OCI-LY7 (cell line): ENCODE results near the gene GARRE1. TPM values are rescaled to one million over a fixed set of nuclear protein-coding genes. Genes with fewer than 3 reads are reported as not detected.
"Not testable (repeated sequence)": the region's sequence is repeated elsewhere in the genome, so short reads cannot be mapped to it uniquely, and the experiment has no call there.

Source experiments
- BruUV-seq: library from RNA; stranded (reverse); fragments of 400-500 nt; replicated peaks from 2 replicates; lab custom pipeline; 2021; lab: Mats Ljungman, UMichigan
- CTCF ChIA-PET: fragments of 300-600 bp; sonication (Branson Sonifier 250); formaldehyde crosslinking; loops from one replicate; lab custom pipeline; 2022; ENCODE audit warnings: antibody characterized with exemption; ENCODE audit not compliant: unreplicated experiment; lab: Charles Lee
- POLR2A ChIA-PET: fragments of 300-600 bp; sonication (Branson Sonifier 250); formaldehyde crosslinking; loops from one replicate; lab custom pipeline; 2022; ENCODE audit warnings: antibody characterized with exemption; lab: Charles Lee
- DNase-seq: peaks from one replicate; pipeline ENCODE4 v3.0.0-alpha.2; 2015; ENCODE audit warnings: low spot score
- H2AFZ ChIP-seq: fragments of 200-600 bp; sonication (generic), shearing (Covaris generic); 2 replicates; pipeline ENCODE4 v1.6.1; 2014; ENCODE audit warnings: mild to moderate bottlenecking, antibody characterized with exemption, low read length, moderate library complexity
- H3K27ac ChIP-seq: fragments of 200-600 bp; sonication (generic); 2 replicates; pipeline ENCODE4 v1.5.1; 2014; ENCODE audit warnings: mixed run types, low read depth, mild to moderate bottlenecking, moderate library complexity, low read length, inconsistent platforms; ENCODE audit not compliant: poor library complexity, severe bottlenecking
- H3K36me3 ChIP-seq: fragments of 200-600 bp; sonication (generic); 2 replicates; pipeline ENCODE4 v1.6.1; 2014; ENCODE audit warnings: mild to moderate bottlenecking, antibody characterized with exemption, low read length, moderate library complexity, mixed read lengths; ENCODE audit not compliant: insufficient read depth
- H3K4me1 ChIP-seq: fragments of 200-600 bp; sonication (generic); 2 replicates; pipeline ENCODE4 v1.5.1; 2014; ENCODE audit warnings: mild to moderate bottlenecking, low read length; ENCODE audit not compliant: insufficient read depth, poor library complexity, severe bottlenecking
- H3K4me2 ChIP-seq: fragments of 200-600 bp; sonication (generic); 2 replicates; pipeline ENCODE4 v1.6.1; 2014; ENCODE audit warnings: mild to moderate bottlenecking, low read length
- H3K4me3 ChIP-seq: fragments of 200-600 bp; sonication (generic); 2 replicates; pipeline ENCODE4 v1.5.1; 2014; ENCODE audit warnings: mild to moderate bottlenecking, low read depth, low read length; ENCODE audit not compliant: poor library complexity, severe bottlenecking
- H3K79me2 ChIP-seq: fragments of 200-600 bp; sonication (generic); 2 replicates; pipeline ENCODE4 v1.6.1; 2016; ENCODE audit warnings: low read depth, mild to moderate bottlenecking, low read length, moderate library complexity, mixed read lengths; ENCODE audit not compliant: insufficient read depth
- H3K9me2 ChIP-seq: fragments of 200-600 bp; sonication (generic); 2 replicates; pipeline ENCODE4 v1.6.1; 2016; ENCODE audit warnings: mild to moderate bottlenecking, low read length, mixed read lengths; ENCODE audit not compliant: insufficient read depth
- H3K9me3 ChIP-seq: fragments of 200-600 bp; sonication (generic); 2 replicates; pipeline ENCODE4 v1.6.1; 2014; ENCODE audit warnings: mild to moderate bottlenecking, mixed run types, low read length, mixed read lengths
- H4K20me1 ChIP-seq: fragments of 200-600 bp; sonication (generic); 2 replicates; pipeline ENCODE4 v1.6.1; 2014; ENCODE audit warnings: mild to moderate bottlenecking, antibody characterized with exemption, low read length, moderate library complexity, mixed read lengths; ENCODE audit not compliant: insufficient read depth
- EZH2phosphoT487 ChIP-seq: fragments of 200-600 bp; sonication (generic); IDR thresholded peaks from 2 replicates; pipeline ENCODE4 v1.6.1; 2018; ENCODE audit warnings: low read depth, borderline replicate concordance, mild to moderate bottlenecking, mixed run types, antibody characterized with exemption, low read length, moderate library complexity, mixed read lengths
- intact Hi-C: fragments of 100-400 bp; cut with micrococcal nuclease; formaldehyde crosslinking; loops from one replicate; pipeline ENCODE4 v1.10.0; 2022; ENCODE audit not compliant: unreplicated experiment
- total RNA-seq, 2 experiments: library from RNA; depleted of rRNA in 1 of 2; stranded (reverse); fragments of >200 nt in 1 of 2; shearing (Covaris generic) in 1 of 2; gene quantifications; 2 replicates each; pipeline ENCODE4 v1.2.3, GENCODE V29; 2014 to 2022
- TF ChIP-seq, protein P1 (sequence below): fragments of 200-600 bp; sonication (generic); conservative IDR thresholded peaks from 2 replicates; pipeline ENCODE4 v1.5.1; 2014; ENCODE audit warnings: mild to moderate bottlenecking, antibody characterized with exemption, low read length, moderate library complexity, mixed read lengths

Gene GARRE1
- total RNA-seq, 2 experiments from 2014 or later: 15.4 to 18.8 TPM

DNA sequence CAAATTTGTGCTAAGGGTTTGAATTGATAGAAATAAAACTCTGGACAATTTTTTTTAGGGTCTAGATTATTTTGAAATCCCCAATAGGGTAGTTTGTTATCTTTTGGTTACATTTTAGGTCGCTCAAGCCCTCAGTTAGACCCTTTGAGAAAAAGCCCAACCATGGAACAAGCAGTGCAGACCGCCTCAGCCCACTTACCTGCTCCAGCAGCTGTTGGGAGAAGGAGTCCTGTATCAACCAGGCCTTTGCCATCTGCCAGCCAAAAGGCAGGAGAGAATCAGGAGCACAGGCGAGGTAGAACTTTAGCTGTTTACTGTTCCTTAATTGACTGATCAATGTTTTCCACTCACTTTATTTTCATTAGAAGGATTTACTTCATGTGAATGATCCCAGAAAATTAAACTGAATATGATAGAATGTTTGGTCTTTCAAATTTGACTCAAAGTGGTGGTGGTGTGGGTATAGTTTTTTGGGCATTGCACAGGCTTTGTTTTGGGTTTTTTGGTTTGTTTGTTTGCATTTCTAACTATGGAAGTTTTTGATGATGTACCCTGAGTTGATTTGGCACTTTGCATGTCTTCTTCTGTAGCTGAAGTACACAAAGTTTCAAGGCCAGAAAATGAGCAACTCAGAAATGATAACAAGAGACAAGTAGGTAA lies 39.2 kb upstream of the GARRE1 start:
- POLR2A ChIA-PET: interaction anchor here (1.0 kb wide), 1 partner anchor 14 kb away, joined by 3 read pairs; no protein-coding TSS in a partner anchor
- H3K4me1 ChIP-seq: no peaks in the 10 kb centered on the region
- H3K27ac ChIP-seq: no peak overlapping the region
- BruUV-seq: TSS peak; percentile 15
- no peak for DNase-seq
- H3K9me3 ChIP-seq: no peaks in the 10 kb centered on the region
- CTCF ChIA-PET: no interaction called here
- H3K4me2 ChIP-seq: no peak overlapping the region
- peaks cover 88% of the 10 kb centered on the region for H3K36me3 ChIP-seq
- TF ChIP-seq EZH2phosphoT487: no peak
- TF ChIP-seq, protein P1, sequence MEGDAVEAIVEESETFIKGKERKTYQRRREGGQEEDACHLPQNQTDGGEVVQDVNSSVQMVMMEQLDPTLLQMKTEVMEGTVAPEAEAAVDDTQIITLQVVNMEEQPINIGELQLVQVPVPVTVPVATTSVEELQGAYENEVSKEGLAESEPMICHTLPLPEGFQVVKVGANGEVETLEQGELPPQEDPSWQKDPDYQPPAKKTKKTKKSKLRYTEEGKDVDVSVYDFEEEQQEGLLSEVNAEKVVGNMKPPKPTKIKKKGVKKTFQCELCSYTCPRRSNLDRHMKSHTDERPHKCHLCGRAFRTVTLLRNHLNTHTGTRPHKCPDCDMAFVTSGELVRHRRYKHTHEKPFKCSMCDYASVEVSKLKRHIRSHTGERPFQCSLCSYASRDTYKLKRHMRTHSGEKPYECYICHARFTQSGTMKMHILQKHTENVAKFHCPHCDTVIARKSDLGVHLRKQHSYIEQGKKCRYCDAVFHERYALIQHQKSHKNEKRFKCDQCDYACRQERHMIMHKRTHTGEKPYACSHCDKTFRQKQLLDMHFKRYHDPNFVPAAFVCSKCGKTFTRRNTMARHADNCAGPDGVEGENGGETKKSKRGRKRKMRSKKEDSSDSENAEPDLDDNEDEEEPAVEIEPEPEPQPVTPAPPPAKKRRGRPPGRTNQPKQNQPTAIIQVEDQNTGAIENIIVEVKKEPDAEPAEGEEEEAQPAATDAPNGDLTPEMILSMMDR: no peak
- H3K79me2 ChIP-seq: peaks cover 4% of the 10 kb centered on the region; the same call in 1 of the 2 replicates
- no peaks in the 10 kb centered on the region for H3K9me2 ChIP-seq
- H4K20me1 ChIP-seq: no peaks in the 10 kb centered on the region
- H2AFZ ChIP-seq: no peak overlapping the region
- intact Hi-C loops: no loop called here
- H3K4me3 ChIP-seq: no peak overlapping the region

DNA sequence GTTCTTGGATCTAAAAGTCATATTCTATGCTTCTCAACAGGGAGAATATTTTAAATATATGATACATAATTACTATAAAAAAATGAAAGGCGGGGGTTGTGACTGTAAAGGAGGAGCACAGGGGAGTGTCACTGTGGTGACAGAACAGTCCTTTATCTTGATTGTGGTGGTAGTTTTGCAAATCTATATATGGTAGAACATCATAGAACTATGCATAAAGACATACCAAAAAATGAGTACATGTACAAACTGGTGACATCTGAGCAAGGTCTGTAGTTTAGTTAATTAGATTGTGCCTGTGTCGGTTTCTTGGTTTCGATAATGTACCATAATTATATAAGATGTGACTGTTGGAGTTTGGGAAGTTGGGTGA lies 38.7 kb upstream of the GARRE1 start:
- TF ChIP-seq EZH2phosphoT487: no peak
- TF ChIP-seq, protein P1: no peak
- no peak for DNase-seq
- H4K20me1 ChIP-seq: no peaks in the 10 kb centered on the region
- no peak overlapping the region for H3K27ac ChIP-seq
- H3K9me3 ChIP-seq: no peaks in the 10 kb centered on the region
- CTCF ChIA-PET: no interaction called here
- peaks cover 88% of the 10 kb centered on the region for H3K36me3 ChIP-seq
- H3K4me3 ChIP-seq: no peak overlapping the region
- no peaks in the 10 kb centered on the region for H3K4me1 ChIP-seq
- H3K79me2 ChIP-seq: peaks cover 4% of the 10 kb centered on the region; the same call in 1 of the 2 replicates
- intact Hi-C loops: no loop called here
- H3K9me2 ChIP-seq: no peaks in the 10 kb centered on the region
- H2AFZ ChIP-seq: no peak overlapping the region
- BruUV-seq: no TSS peak
- no peak overlapping the region for H3K4me2 ChIP-seq
- POLR2A ChIA-PET: interaction anchor here (1.0 kb wide), 1 partner anchor 14 kb away, joined by 3 read pairs; no protein-coding TSS in a partner anchor

DNA sequence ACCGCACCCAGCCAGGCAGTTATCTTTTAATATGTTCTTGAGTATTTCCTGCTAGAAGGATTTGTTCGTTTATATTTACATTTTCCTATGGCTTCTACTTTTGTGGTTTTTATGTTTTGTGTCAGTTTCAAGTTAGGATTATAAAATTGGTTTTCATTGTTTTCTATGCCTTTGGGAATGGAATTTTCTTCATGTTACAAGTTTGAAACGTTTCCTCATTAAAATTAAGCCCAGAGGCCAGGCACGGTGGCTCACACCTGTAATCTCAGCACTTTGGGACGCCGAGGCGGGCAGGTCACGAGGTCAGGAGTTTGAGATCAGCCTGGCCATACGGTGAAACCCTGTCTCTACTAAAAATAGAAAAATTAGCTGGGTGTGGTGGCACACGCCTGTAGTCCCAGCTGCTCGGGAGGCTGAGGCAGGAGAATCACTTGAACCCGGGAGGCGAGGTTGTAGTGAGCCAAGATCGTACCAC lies 37.6 kb upstream of the GARRE1 start:
- H2AFZ ChIP-seq, POLR2A ChIA-PET, H3K9me2 ChIP-seq, intact Hi-C loops, CTCF ChIA-PET, DNase-seq, H3K4me3 ChIP-seq, BruUV-seq, H3K9me3 ChIP-seq, H3K4me2 ChIP-seq, H3K4me1 ChIP-seq, H3K27ac ChIP-seq, H3K79me2 ChIP-seq, H4K20me1 ChIP-seq: not testable (repeated sequence)
- H3K36me3 ChIP-seq: peaks cover 88% of the 10 kb centered on the region
